COLO668 (cell line): ENCODE measurements around the gene SUN2.

Experiments
- DNase-seq: peaks from one replicate; lab custom pipeline; 2025; ENCODE audit not compliant: unreplicated experiment; lab: John Stamatoyannopoulos, UW

Gene SUN2

DNA sequence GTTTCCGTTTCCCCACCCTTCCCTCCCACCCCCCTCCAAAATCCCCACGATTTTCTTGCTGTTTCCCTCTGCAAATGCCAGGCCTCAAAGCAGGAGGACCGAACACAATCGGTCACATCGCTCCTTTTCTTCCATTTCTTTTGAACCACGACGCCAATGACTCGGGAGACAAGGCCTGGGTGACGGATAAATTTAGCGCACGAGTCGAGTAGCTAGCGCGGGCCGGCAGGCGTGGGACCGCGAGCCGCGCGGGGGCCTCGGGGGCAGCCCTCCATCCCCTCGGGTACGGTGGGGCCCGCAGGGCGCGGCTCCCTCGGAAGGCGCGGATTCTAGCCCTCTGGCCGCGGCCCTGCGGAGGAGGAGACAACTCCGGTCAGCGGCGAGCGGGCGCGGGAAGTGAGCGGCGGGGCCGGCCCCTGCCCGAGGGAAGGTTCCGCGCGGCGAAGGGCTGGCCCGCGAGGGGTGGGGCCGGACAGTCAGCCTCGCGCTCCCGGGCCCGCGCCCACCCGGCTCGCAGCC is 55.5 kb downstream of the SUN2 start:
- peak; percentile 88 for DNase-seq

DNA sequence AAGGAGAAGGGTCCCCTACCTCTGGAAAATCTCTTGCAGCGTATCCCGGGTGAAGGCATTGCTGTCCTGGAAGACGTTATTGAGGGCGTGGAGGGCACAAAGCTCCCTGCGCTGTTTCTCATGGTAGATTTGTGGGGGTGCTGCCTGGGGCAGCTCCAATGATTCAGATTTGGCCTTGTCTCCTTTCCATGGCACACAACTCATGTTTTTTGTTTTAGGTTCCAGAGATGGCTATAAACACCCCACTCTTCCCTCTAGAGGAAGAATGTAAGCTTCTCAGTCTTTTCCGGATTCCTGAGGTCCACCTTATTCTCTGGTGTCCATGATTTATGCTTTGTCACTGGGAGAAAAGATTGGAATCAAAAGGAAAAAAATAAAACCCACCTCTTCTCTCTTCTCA is 56.0 kb downstream of the SUN2 start:
- DNase-seq: no peak

DNA sequence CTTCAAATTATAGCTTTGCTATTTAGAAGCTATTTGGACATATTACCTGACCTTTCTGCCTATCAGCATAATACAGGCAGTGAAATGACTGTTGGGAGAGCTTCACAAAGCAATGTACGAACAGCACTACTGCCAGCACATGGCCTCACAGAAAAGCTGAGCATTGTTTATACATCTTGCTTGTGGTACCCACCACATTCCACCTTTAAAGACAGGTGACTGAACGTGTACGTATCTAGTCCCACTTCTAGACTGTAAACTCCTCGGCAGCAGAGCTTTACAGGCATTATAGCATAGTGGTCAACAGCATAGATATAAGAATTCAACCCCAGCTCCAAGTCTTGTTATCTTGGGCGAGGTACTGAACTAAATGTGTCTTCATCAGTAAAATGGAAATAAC is 56.7 kb downstream of the SUN2 start:
- DNase-seq: no peak

DNA sequence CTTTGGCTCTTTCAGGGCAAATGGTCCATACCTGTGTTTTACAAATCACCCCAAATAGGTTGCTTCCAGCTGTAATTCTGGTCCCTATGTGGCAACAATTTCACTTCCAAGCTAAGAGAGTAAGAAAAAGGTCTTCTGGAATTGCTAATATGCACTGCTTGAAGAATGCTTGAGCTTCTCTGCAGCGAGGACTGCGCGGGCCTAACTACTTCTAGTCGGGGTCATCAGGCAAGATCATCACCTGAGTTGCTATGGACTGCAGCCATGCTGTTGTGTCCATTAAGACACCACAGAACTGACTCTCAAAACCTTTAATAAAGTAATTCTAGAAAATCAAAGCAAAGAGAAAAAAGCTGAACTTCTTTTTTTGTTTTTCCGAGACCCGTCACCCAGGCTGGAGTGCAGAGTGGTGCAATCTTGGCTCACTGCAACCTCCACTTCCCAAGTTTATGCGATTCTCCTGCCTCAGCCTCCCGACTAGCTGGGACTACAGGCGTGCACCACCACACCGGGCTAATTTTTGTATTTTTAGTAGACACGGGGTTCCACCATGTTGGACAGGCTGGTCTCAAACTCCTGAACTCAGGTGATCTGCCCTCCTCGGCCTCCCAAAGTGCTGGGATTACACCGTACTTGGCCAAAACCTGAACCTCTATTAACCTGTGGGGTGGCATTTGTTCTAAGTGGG is 57.2 kb downstream of the SUN2 start:
- DNase-seq: no peak

DNA sequence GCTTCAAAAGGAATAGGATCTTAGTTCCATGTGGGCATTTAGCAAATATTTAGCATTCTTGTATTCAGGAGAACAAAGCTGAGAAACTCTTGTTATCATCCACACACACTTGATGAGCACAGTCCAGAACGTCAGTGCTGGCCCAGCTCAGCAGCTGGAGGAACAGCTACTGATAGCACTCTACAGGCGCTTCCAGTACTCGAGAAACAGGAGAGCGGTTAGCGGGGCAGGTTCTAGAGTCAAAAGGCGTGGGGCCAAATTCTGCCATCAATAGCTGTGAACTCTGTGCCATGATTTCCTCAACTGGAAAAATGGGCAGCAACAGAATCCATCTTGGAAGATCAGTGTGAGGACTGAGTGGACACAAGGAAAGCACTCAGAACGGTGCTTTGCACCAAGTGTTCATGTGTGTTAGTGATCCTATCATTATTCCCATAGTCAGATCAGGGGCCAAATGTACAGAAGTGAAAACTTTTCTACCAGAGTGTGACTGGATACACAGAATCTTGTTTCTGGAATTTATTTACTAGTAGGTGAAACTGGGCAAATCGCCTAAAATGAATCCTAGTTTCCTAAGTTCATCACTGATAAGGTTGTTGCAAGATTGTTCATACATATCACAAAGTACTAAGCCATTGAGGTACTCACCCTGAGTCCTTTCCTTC is 58.2 kb downstream of the SUN2 start:
- DNase-seq: no peak

DNA sequence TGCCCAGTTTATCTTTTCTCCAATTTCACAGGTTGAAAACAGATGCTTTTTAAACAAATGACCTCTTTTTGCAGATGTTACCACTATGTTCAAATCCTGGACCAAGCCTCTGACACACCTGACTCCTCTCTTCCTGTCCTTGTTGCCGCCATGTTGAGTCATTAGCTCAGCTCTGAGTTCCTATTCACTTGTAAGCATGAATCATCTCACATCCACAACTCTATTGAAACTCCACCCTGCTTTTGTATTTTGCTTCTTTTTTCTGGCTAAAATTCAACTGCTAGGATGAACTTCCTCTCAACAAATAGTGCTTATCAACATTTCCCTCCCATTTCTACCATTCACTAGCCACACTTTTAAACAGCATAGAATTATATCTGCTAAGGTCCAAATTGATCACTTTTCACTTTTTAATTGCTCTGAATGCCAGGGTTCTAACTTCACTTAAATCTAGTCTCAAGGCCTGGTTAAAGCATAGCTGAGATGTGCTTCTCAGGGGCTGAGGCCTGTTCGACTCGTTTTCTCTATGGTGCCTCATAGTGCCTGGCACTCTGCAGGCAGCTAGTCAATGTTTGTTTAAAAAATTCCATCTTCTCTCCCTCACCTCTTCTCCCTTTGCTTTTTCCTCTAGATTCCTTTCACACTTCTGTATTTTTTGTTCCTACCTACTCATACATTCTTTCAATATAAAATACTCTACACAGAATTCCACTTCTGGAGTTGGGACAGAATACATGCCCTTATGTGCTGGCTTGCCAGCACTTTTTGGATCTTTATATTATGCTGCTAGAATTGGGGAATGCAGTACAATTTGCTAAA is 59.0 kb downstream of the SUN2 start:
- no peak for DNase-seq

DNA sequence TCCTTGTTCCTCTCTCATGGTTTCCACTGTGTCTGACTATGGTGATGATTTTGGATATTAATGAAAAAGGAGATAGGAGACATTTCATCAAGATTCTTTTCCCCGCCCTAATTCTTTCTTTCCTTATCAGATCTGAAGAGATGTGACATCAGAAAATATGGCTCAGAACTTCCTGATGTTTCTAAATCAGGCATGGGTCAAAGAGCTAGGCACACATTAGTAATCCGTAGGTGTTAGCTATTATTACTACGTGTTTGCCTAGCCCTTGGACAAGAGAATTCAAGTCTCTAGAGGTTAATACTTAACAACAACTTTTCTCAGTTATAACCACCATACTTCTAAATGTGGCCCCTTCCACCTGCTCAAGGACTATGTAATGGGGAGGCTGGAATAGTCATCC is 60.9 kb downstream of the SUN2 start:
- DNase-seq: no peak

DNA sequence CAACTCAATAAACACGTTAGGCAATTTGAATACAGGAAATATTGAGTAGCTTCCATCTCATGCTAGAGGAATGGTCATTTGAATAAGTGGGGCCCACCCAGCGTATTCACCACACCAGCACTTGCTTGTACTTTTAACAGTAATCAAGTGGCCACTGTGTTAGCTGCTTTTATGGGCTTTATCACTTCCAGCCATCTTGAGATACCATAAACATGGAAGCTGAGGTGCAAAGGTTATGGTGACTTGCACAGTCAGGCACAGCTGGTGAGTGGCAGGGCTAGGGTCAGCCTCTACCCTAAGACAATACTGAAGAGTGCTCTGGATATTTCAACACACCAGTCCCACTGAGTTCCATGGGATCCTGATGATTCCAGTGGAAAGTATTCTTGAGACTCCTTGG is 61.7 kb downstream of the SUN2 start:
- no peak for DNase-seq

DNA sequence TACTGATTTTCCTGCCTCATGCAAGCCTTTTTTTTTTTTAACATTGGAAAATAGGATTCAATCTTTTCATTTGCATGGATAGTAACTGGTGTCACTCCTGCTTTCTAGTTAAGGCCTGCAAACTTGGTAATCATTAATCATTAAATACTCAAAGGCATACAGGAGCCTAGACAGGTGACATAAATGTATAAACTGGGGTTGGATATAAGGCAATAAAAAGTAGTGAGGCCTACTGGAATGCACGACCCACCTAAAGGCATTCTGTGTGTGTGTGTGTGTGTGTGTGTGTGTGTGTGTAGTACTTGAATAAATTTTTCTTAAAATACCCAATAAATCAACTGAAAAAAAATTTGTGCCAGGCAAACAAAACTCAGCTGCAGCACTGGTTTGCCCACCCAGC is 66.1 kb downstream of the SUN2 start:
- no peak for DNase-seq

DNA sequence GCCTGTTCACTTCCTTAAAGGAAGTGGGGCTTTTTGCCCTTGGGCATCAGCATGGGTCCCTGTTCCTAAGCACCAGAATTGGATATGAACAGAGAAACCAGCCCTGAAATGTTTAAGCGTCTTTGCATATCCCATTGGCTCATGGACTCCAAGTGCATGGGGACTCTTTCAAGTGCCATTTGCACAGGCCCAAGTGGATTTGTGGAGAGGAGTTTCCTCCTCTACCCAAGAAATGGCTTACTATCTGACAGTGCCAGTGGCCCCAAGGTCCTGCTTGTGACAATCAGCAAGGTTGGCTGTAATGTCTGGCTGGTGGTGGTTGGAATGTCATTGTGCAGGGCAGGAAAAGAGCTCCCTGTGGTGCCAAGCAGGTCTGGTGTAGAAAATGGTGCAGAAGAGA is 70.0 kb downstream of the SUN2 start:
- no peak for DNase-seq

DNA sequence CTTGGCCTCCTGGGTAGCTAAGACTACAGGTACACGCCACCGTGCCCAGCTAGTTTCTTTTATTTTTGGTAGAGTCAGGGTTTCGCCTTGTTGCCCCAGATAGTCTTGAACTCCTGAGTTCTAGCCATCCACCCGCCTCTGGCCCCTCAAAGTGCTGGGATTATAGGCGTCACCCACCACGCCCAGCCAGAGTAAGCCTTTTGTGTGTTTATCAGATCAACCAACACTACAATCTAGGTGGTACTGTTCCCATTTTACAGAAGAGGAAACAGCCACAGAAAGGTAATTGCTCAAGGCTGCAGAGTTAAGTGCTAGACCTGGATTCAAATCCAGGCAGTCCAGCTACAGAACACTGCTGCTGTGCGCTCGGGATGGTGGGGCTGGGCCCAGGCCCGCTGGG is 70.9 kb downstream of the SUN2 start:
- no peak for DNase-seq
